Measurements from ENCODE around the gene FMNL2. TPM values are rescaled to one million over a fixed set of nuclear protein-coding genes. Genes with fewer than 3 reads are reported as not detected.

The FMNL2 gene
- polyA plus RNA-seq, 3 donors = 0.28 to 3.2 (median 0.71) TPM

DNA sequence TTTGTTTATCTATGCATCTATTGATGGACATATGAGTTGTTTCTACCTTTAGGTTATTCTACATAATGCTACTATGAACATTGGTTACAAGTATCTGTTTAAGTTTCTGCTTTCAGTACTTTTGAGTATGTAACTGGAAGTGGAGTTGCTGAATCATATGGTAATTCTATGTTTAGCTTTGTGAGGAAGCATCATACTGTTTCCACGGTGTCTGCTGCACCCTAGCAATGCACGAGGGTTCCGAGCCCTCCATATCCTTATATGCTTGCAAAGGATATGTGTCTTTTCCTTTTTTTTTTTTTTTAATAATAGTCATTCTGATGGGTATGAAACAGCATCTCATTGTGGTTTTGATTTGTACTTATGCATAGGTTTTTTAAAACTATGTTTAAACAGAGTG is 83.7 kb downstream of the FMNL2 start:
- intact Hi-C loops (cut with micrococcal nuclease) = loop anchor here in 1 of 2 donors (10.0 kb wide), 1 partner anchor 46 kb away; no protein-coding TSS in a partner anchor
- H3K27me3 Mint-ChIP-seq (ENCODE audit: low read depth in 3 of 3) = peaks cover 0 to 3% (median 0%) of the 10 kb centered on the region in 3 donors
- no peak overlapping the region for H3K9ac ChIP-seq (ENCODE audit: insufficient read depth, low read length, poor library complexity, severe bottlenecking)
- H3K27ac Mint-ChIP-seq = peak overlapping the region; percentile 88 to 96 (median 93)
- no peaks in the 10 kb centered on the region for H4K20me1 ChIP-seq (ENCODE audit: insufficient read depth, low read length)
- no CpG with 5 or more reads among the region's 3 CpGs for WGBS (ENCODE audit: insufficient coverage)
- H3K36me3 Mint-ChIP-seq = no peaks in the 10 kb centered on the region
- H3K4me1 Mint-ChIP-seq = peaks cover 50% of the 10 kb centered on the region
- H3K27ac ChIP-seq (ENCODE audit: low read depth in 1 of 2, low read length in 2 of 2) = peak overlapping the region in 1 of 2 donors; percentile 86
- H3K27me3 ChIP-seq (ENCODE audit: control insufficient read depth in 2 of 2, insufficient read depth in 2 of 2, low read length in 2 of 2) = no peaks in the 10 kb centered on the region
- peaks cover 47 to 54% of the 10 kb centered on the region in 2 donors for H3K4me1 ChIP-seq (ENCODE audit: control insufficient read depth in 1 of 2, insufficient read depth in 2 of 2, low read length in 2 of 2)
- H3K4me2 ChIP-seq (replicated peaks; ENCODE audit: extremely low read depth, low read length, poor library complexity, severe bottlenecking) = peak overlapping the region; percentile 29
- TF ChIP-seq, protein P1, sequence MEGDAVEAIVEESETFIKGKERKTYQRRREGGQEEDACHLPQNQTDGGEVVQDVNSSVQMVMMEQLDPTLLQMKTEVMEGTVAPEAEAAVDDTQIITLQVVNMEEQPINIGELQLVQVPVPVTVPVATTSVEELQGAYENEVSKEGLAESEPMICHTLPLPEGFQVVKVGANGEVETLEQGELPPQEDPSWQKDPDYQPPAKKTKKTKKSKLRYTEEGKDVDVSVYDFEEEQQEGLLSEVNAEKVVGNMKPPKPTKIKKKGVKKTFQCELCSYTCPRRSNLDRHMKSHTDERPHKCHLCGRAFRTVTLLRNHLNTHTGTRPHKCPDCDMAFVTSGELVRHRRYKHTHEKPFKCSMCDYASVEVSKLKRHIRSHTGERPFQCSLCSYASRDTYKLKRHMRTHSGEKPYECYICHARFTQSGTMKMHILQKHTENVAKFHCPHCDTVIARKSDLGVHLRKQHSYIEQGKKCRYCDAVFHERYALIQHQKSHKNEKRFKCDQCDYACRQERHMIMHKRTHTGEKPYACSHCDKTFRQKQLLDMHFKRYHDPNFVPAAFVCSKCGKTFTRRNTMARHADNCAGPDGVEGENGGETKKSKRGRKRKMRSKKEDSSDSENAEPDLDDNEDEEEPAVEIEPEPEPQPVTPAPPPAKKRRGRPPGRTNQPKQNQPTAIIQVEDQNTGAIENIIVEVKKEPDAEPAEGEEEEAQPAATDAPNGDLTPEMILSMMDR (IDR thresholded peaks at IDR 0.05) = no peak
- no peak overlapping the region for H2AFZ ChIP-seq (ENCODE audit: insufficient read depth, low read depth, low read length, poor library complexity, severe bottlenecking)
- no peaks in the 10 kb centered on the region for H3K9me3 ChIP-seq (replicated peaks in 1 of 2; ENCODE audit: control insufficient read depth in 1 of 2, insufficient read depth in 1 of 2, low read length in 2 of 2)
- peaks cover 0 to 3% (median 0%) of the 10 kb centered on the region in 7 donors for H3K9me3 Mint-ChIP-seq
- H3K36me3 ChIP-seq (replicated peaks in 1 of 2; ENCODE audit: control insufficient read depth in 1 of 2, insufficient read depth in 2 of 2, low read length in 2 of 2) = no peaks in the 10 kb centered on the region
- H3K79me2 ChIP-seq (ENCODE audit: insufficient read depth, low read length) = no peaks in the 10 kb centered on the region
- DNase-seq = peak; percentile 67 to 77 (median 76)
- H3K4me3 Mint-ChIP-seq = no peak overlapping the region
- H3K4me3 ChIP-seq (replicated peaks in 1 of 3; ENCODE audit: low read depth in 2 of 3, low read length in 3 of 3) = peak overlapping the region in 1 of 3 experiments; percentile 24

DNA sequence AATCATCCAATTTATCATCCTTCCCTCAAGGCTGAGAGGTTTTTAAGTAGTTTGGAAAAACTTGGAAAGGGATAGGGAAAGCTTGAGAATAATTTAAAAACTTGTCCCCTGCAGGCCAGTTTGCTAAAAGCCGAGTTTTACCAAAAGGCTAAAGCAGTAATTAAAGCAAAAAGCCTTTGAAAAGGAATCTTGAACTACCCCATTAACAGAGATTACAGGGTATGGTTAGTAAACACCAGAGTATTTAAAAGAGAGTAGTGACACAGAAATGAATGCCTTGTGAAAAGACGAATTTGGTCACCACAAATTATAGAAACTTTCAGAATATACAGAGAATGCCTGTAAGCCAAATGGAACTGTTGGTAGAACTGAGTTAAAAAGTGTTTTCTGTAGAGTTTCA is 85.0 kb downstream of the FMNL2 start:
- Histone ChIP-seq H3K4me1 (ENCODE audit: control insufficient read depth in 1 of 2, insufficient read depth in 2 of 2, low read length in 2 of 2) (peaks cover 51 to 56% of the 10 kb centered on the region in 2 donors), H3K4me3 (replicated peaks in 1 of 3; ENCODE audit: low read depth in 2 of 3, low read length in 3 of 3) (no peak overlapping the region), H3K27me3 (ENCODE audit: control insufficient read depth in 2 of 2, insufficient read depth in 2 of 2, low read length in 2 of 2) (no peaks in the 10 kb centered on the region), H3K79me2 (ENCODE audit: insufficient read depth, low read length) (no peaks in the 10 kb centered on the region), H3K9ac (ENCODE audit: insufficient read depth, low read length, poor library complexity, severe bottlenecking) (no peak overlapping the region), H3K36me3 (replicated peaks in 1 of 2; ENCODE audit: control insufficient read depth in 1 of 2, insufficient read depth in 2 of 2, low read length in 2 of 2) (no peaks in the 10 kb centered on the region), H3K4me2 (replicated peaks; ENCODE audit: extremely low read depth, low read length, poor library complexity, severe bottlenecking) (no peak overlapping the region), H3K27ac (ENCODE audit: low read depth in 1 of 2, low read length in 2 of 2) (peak overlapping the region in 1 of 2 donors; percentile 94), H3K9me3 (replicated peaks in 1 of 2; ENCODE audit: control insufficient read depth in 1 of 2, insufficient read depth in 1 of 2, low read length in 2 of 2) (no peaks in the 10 kb centered on the region), H4K20me1 (ENCODE audit: insufficient read depth, low read length) (no peaks in the 10 kb centered on the region), H2AFZ (ENCODE audit: insufficient read depth, low read depth, low read length, poor library complexity, severe bottlenecking) (no peak overlapping the region)
- peaks cover 53% of the 10 kb centered on the region for H3K4me1 Mint-ChIP-seq
- H3K27ac Mint-ChIP-seq = peak overlapping the region in 5 of 7 donors; percentile 12 to 98 (median 96)
- TF ChIP-seq, protein P1 (IDR thresholded peaks at IDR 0.05) = no peak
- H3K36me3 Mint-ChIP-seq = no peaks in the 10 kb centered on the region
- H3K4me3 Mint-ChIP-seq = no peak overlapping the region
- peaks cover 0 to 3% (median 0%) of the 10 kb centered on the region in 7 donors for H3K9me3 Mint-ChIP-seq
- no CpG with 5 or more reads among the region's 2 CpGs for WGBS (ENCODE audit: insufficient coverage)
- DNase-seq = no peak
- peaks cover 0 to 3% (median 0%) of the 10 kb centered on the region in 3 donors for H3K27me3 Mint-ChIP-seq (ENCODE audit: low read depth in 3 of 3)
- intact Hi-C loops (cut with micrococcal nuclease) = loop anchor here in 1 of 2 donors (5.0 to 10.0 kb wide), 2 partner anchors 45 to 243 kb away; partner anchors contain the start of gene STAM2
